ENCODE measurements around the gene SMYD3.

The SMYD3 gene

DNA sequence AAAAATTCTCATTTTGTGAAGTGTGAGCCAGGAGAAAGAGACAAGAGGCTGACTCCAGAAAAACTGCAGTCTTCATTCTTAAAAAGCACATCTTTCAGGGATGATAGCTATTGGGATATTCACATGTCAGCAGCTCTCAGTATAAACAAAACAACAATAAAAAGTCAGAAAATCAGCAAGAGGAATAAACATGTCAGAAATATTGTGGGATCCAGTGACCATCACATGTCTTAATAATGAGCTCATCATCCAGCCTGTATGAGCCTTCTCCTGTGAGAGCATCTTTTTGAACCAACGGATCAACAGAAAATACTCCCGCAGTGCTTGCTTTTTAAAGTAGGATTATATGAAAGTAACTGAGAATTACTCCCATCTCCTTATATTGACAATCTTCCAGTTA is 241.6 kb downstream of the SMYD3 start:
- no peak for DNase-seq (ENCODE audit: low read depth)
- Histone ChIP-seq H3K4me1 (ENCODE audit: control insufficient read depth, insufficient read depth, low read length) (peaks cover 8% of the 10 kb centered on the region), H3K9ac (ENCODE audit: low read length) (no peak overlapping the region), H3K36me3 (ENCODE audit: control insufficient read depth, insufficient read depth, low read length, severe bottlenecking) (no peaks in the 10 kb centered on the region), H3K9me3 (ENCODE audit: control insufficient read depth, low read length) (no peaks in the 10 kb centered on the region), H3K27me3 (replicated peaks; ENCODE audit: control insufficient read depth, insufficient read depth, low read length) (no peaks in the 10 kb centered on the region), H3K4me3 (ENCODE audit: low read length) (no peak overlapping the region)

DNA sequence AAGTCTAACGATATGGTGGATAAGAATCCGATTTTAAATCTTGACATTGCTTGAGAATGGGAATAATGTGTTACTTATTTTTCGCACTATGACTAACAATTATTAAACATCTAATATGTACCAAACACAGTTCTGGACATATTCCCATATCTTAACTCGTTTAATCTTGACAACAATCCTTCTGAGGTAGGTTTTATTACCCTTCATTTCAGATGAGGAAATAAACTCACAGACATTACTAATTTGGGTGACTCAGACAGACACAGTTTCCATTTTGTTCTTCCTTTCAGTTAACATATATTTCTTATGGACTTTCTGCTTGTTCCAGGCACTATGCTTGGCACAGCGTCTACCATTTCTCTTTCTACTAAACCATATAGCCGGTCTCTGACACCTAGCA is 244.8 kb downstream of the SMYD3 start:
- Histone ChIP-seq H3K9me3 (ENCODE audit: control insufficient read depth, low read length) (no peaks in the 10 kb centered on the region), H3K9ac (ENCODE audit: low read length) (no peak overlapping the region), H3K4me3 (ENCODE audit: low read length) (no peak overlapping the region), H3K4me1 (ENCODE audit: control insufficient read depth, insufficient read depth, low read length) (peaks cover 8% of the 10 kb centered on the region), H3K36me3 (ENCODE audit: control insufficient read depth, insufficient read depth, low read length, severe bottlenecking) (no peaks in the 10 kb centered on the region), H3K27me3 (replicated peaks; ENCODE audit: control insufficient read depth, insufficient read depth, low read length) (no peaks in the 10 kb centered on the region)
- no peak for DNase-seq (ENCODE audit: low read depth)

DNA sequence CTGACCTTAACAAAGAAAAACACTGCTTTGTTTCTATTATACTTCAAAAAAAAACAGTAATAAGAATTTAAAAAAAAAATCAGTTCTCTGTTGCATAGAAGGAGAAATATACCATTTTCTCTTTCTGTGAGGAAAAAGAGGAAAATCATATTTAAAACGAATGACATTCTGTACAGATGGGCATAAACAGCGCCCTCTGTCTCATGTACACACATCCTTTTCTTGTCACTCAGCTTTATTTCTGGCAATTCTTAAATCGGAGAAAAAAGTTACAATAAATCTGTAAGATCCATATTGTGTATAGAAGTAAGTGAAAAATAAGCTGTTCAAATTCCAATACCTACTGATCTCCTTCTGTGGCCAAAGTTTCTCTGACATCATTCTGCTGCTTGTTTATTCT is 245.4 kb downstream of the SMYD3 start:
- peaks cover 8% of the 10 kb centered on the region for H3K4me1 ChIP-seq (ENCODE audit: control insufficient read depth, insufficient read depth, low read length)
- H3K9ac ChIP-seq (ENCODE audit: low read length): no peak overlapping the region
- DNase-seq (ENCODE audit: low read depth): peak; percentile 34
- H3K9me3 ChIP-seq (ENCODE audit: control insufficient read depth, low read length): no peaks in the 10 kb centered on the region
- no peaks in the 10 kb centered on the region for H3K27me3 ChIP-seq (replicated peaks; ENCODE audit: control insufficient read depth, insufficient read depth, low read length)
- H3K4me3 ChIP-seq (ENCODE audit: low read length): no peak overlapping the region
- no peaks in the 10 kb centered on the region for H3K36me3 ChIP-seq (ENCODE audit: control insufficient read depth, insufficient read depth, low read length, severe bottlenecking)

GRCh38 chr1:246258250-246258649 is 248.8 kb downstream of the SMYD3 start:
- no peaks in the 10 kb centered on the region for H3K36me3 ChIP-seq (ENCODE audit: control insufficient read depth, insufficient read depth, low read length, severe bottlenecking)

GRCh38 chr1:246255773-246256172 is 251.3 kb downstream of the SMYD3 start:
- Histone ChIP-seq H3K9me3 (ENCODE audit: control insufficient read depth, low read length) (no peaks in the 10 kb centered on the region), H3K36me3 (ENCODE audit: control insufficient read depth, insufficient read depth, low read length, severe bottlenecking) (no peaks in the 10 kb centered on the region), H3K4me3 (ENCODE audit: low read length) (no peak overlapping the region), H3K27me3 (replicated peaks; ENCODE audit: control insufficient read depth, insufficient read depth, low read length) (no peaks in the 10 kb centered on the region), H3K4me1 (ENCODE audit: control insufficient read depth, insufficient read depth, low read length) (no peaks in the 10 kb centered on the region), H3K9ac (ENCODE audit: low read length) (no peak overlapping the region)
- no peak for DNase-seq (ENCODE audit: low read depth)

More at GRCh38 chr1:246258250-246258649, 248.8 kb downstream of the SMYD3 start:
- no peak for DNase-seq (ENCODE audit: low read depth)
- H3K9me3 ChIP-seq (ENCODE audit: control insufficient read depth, low read length): no peaks in the 10 kb centered on the region
- H3K4me3 ChIP-seq (ENCODE audit: low read length): no peak overlapping the region
- H3K27me3 ChIP-seq (replicated peaks; ENCODE audit: control insufficient read depth, insufficient read depth, low read length): no peaks in the 10 kb centered on the region
- H3K4me1 ChIP-seq (ENCODE audit: control insufficient read depth, insufficient read depth, low read length): peaks cover 8% of the 10 kb centered on the region
- no peak overlapping the region for H3K9ac ChIP-seq (ENCODE audit: low read length)

DNA sequence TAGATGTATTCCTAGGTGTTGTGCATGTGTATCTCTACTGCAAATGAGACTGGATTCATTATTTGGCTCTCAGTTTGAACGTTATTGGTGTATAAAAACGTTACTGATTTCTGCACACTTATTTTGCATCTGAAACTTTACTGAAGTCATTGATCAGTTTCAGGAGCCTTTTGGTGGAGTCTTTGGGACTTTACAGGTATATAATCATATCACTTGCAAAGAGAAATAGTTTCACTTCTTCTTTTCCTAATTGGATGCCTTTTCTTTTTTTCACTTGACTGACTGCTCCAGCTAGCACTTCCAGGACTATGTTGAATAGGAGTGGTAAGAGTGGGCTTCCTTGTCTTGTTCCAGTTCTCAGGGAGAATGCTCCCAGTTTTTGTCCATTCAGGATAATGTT is 252.2 kb downstream of the SMYD3 start:
- H3K9ac ChIP-seq (ENCODE audit: low read length): no peak overlapping the region
- no peak overlapping the region for H3K4me3 ChIP-seq (ENCODE audit: low read length)
- H3K4me1 ChIP-seq (ENCODE audit: control insufficient read depth, insufficient read depth, low read length): no peaks in the 10 kb centered on the region
- no peaks in the 10 kb centered on the region for H3K9me3 ChIP-seq (ENCODE audit: control insufficient read depth, low read length)
- DNase-seq (ENCODE audit: low read depth): no peak
- H3K27me3 ChIP-seq (replicated peaks; ENCODE audit: control insufficient read depth, insufficient read depth, low read length): no peaks in the 10 kb centered on the region
- no peaks in the 10 kb centered on the region for H3K36me3 ChIP-seq (ENCODE audit: control insufficient read depth, insufficient read depth, low read length, severe bottlenecking)

DNA sequence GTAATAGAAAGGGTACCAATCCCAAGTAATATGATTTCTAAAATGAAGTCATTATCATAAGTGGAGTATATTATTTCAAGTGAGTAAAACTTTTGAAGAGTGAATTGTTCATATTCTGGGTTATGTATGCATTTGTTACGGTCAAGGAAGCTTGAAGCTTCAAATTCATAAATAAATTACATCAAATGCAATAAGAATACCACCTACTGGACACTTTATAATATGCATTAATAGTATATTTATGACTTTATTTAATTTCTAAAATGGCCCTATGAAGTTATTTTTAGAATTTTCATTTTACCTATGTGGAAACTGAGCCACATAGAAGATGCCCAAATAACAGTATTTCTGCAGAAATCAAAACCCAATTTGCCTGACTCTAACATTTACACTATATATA is 260.6 kb downstream of the SMYD3 start:
- Histone ChIP-seq H3K4me1 (ENCODE audit: control insufficient read depth, insufficient read depth, low read length) (peaks cover 4% of the 10 kb centered on the region), H3K4me3 (ENCODE audit: low read length) (no peak overlapping the region), H3K36me3 (ENCODE audit: control insufficient read depth, insufficient read depth, low read length, severe bottlenecking) (no peaks in the 10 kb centered on the region), H3K9ac (ENCODE audit: low read length) (no peak overlapping the region), H3K9me3 (ENCODE audit: control insufficient read depth, low read length) (no peaks in the 10 kb centered on the region), H3K27me3 (replicated peaks; ENCODE audit: control insufficient read depth, insufficient read depth, low read length) (no peaks in the 10 kb centered on the region)
- DNase-seq (ENCODE audit: low read depth): no peak

DNA sequence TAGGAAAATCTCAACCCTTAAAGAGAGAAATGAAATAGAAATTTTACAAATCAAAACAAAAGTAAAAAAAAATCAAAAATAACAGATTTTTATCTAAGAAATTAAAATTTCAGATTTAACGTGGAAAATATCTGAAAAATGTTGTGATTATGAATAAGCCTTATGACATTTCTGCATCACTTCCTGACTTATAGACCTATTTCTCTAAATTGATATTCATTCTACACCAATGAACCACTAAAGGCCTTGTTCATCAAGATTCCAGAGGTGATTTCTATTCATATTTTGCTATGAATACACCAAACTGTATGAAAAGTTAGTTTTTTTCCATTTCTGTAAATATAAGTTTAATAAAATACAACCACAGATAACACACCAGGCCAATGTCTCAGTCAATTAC is 261.5 kb downstream of the SMYD3 start:
- H3K4me1 ChIP-seq (ENCODE audit: control insufficient read depth, insufficient read depth, low read length): peaks cover 4% of the 10 kb centered on the region
- H3K4me3 ChIP-seq (ENCODE audit: low read length): no peak overlapping the region
- no peak for DNase-seq (ENCODE audit: low read depth)
- H3K9ac ChIP-seq (ENCODE audit: low read length): no peak overlapping the region
- H3K9me3 ChIP-seq (ENCODE audit: control insufficient read depth, low read length): no peaks in the 10 kb centered on the region
- no peaks in the 10 kb centered on the region for H3K27me3 ChIP-seq (replicated peaks; ENCODE audit: control insufficient read depth, insufficient read depth, low read length)
- H3K36me3 ChIP-seq (ENCODE audit: control insufficient read depth, insufficient read depth, low read length, severe bottlenecking): no peaks in the 10 kb centered on the region

DNA sequence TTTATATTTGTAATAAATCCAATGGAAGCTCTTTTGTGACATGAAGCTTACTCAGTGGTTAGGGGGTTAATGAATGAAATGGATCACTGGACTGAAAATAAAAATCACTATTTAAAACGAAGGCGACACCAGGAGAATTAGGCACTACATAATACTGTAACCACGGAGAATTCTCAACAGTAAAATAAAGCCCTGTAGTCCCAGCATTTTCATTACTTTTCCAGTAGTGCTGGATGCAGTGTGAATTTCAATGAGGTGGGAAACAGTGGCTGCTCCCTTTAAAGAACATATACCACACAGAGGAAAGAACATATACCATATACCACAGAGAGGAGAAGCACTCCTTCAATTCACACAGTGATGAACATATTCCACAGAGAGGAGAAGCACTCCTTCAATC is 275.0 kb downstream of the SMYD3 start:
- no peaks in the 10 kb centered on the region for H3K36me3 ChIP-seq (ENCODE audit: control insufficient read depth, insufficient read depth, low read length, severe bottlenecking)
- H3K4me1 ChIP-seq (ENCODE audit: control insufficient read depth, insufficient read depth, low read length): no peaks in the 10 kb centered on the region
- no peaks in the 10 kb centered on the region for H3K9me3 ChIP-seq (ENCODE audit: control insufficient read depth, low read length)
- H3K4me3 ChIP-seq (ENCODE audit: low read length): no peak overlapping the region
- no peaks in the 10 kb centered on the region for H3K27me3 ChIP-seq (replicated peaks; ENCODE audit: control insufficient read depth, insufficient read depth, low read length)
- no peak overlapping the region for H3K9ac ChIP-seq (ENCODE audit: low read length)
- DNase-seq (ENCODE audit: low read depth): no peak

- no peaks in the 10 kb centered on the region for H3K27me3 ChIP-seq (replicated peaks; ENCODE audit: control insufficient read depth, insufficient read depth, low read length)
Observed at GRCh38 chr1:246226041-246226440, 281.0 kb downstream of the SMYD3 start.

DNA sequence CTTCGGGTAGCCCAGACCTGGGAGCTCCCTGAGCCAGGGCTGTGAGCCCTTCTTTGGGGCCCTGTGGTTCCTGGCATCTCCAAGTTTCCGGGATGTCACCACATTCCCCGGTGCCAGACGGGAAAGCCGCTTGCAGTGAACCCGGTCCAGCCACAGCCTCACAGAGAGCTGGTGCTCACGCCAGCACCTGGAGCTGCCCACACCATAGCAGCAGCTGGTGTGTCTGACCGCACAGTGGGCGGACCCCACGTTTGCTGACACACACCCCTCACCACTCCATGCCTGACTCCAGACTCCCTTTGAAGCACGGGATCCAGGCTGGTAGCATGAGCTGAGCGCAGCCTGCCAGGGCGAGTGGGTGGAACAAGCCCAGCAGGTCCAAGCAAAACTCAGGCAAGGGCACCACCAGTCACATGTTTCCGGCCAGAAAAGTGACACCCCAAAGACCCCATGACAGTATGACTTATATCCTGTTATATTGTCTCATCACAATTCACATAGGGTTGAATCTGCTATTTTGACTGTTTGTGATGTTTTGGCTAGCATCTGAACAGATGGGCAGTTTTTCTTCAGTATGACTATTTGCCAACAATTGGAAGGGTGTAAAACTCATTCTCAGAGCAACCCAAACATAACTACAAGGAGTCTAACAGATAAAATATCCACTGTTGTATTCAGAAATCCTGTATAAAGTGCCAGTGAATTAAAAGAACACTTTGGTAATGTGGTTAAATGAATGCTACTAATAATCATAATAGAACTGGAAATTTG is 285.4 kb downstream of the SMYD3 start:
- Histone ChIP-seq H3K4me3 (ENCODE audit: low read length) (no peak overlapping the region), H3K36me3 (ENCODE audit: control insufficient read depth, insufficient read depth, low read length, severe bottlenecking) (no peaks in the 10 kb centered on the region), H3K9ac (ENCODE audit: low read length) (no peak overlapping the region), H3K27me3 (replicated peaks; ENCODE audit: control insufficient read depth, insufficient read depth, low read length) (no peaks in the 10 kb centered on the region), H3K4me1 (ENCODE audit: control insufficient read depth, insufficient read depth, low read length) (peaks cover 3% of the 10 kb centered on the region), H3K9me3 (ENCODE audit: control insufficient read depth, low read length) (no peaks in the 10 kb centered on the region)
- DNase-seq (ENCODE audit: low read depth): no peak

More at GRCh38 chr1:246226041-246226440, 281.0 kb downstream of the SMYD3 start:
- Histone ChIP-seq H3K9ac (ENCODE audit: low read length) (no peak overlapping the region), H3K4me3 (ENCODE audit: low read length) (no peak overlapping the region), H3K36me3 (ENCODE audit: control insufficient read depth, insufficient read depth, low read length, severe bottlenecking) (no peaks in the 10 kb centered on the region), H3K4me1 (ENCODE audit: control insufficient read depth, insufficient read depth, low read length) (peaks cover 3% of the 10 kb centered on the region), H3K9me3 (ENCODE audit: control insufficient read depth, low read length) (no peaks in the 10 kb centered on the region)
- DNase-seq (ENCODE audit: low read depth): no peak

Measured in adipocyte (in vitro differentiated cells).